HEK293 (cell line): ENCODE measurements around the gene PFDN6.

Source experiments
- CTCF ChIA-PET: fragments of 350-600 bp; formaldehyde crosslinking; extraction: SDS; loops from one replicate; lab custom pipeline; 2021; ENCODE audit warnings: antibody characterized with exemption; lab: Yijun Ruan, JAX
- POLR2A ChIA-PET: fragments of 300-600 bp; formaldehyde crosslinking; extraction: SDS; loops from one replicate; lab custom pipeline; 2020; ENCODE audit warnings: antibody characterized with exemption, inconsistent platforms; lab: Yijun Ruan, JAX
- H3K27ac ChIP-seq: fragments of 200-500 bp; sonication (Bioruptor generic); 2 replicates; pipeline ENCODE4 v1.5.1; 2014; ENCODE audit warnings: low read depth, low read length, control low read depth, inconsistent platforms; ENCODE audit errors: extremely low read depth
- H3K36me3 ChIP-seq, 2 experiments: fragments of 200-500 bp in 1 of 2; sonication (Bioruptor generic) in 1 of 2; 1 replicate in 1 of 2; 2 replicates in 1 of 2; pipeline ENCODE4 v1.5.1; 2014 to 2017; ENCODE audit warnings: inconsistent platforms in 2 of 2, low read length in 2 of 2; ENCODE audit not compliant: control insufficient read depth in 2 of 2, insufficient read depth in 1 of 2
- H3K4me1 ChIP-seq: fragments of 200-500 bp; sonication (Bioruptor generic); 2 replicates; pipeline ENCODE4 v1.5.1; 2014; ENCODE audit warnings: mild to moderate bottlenecking, low read length, inconsistent platforms; ENCODE audit not compliant: control insufficient read depth, insufficient read depth
- H3K4me3 ChIP-seq: 2 replicates; pipeline ENCODE4 v1.5.1; 2011; ENCODE audit warnings: low read depth, mild to moderate bottlenecking, control low read depth, low read length, moderate library complexity
- H3K9me3 ChIP-seq: fragments of 200-500 bp; sonication (Bioruptor generic); 2 replicates; pipeline ENCODE4 v1.5.1; 2014; ENCODE audit warnings: low read depth, low read length, inconsistent platforms; ENCODE audit not compliant: control insufficient read depth, insufficient read depth
- BCL11A ChIP-seq: fragments of 450-650 bp; formaldehyde crosslinking; IDR thresholded peaks from 2 replicates; pipeline ENCODE4 v1.5.1; 2016; ENCODE audit warnings: low read depth, missing biosample characterization, missing genetic modification characterization
- GFI1B ChIP-seq: fragments of 450-650 bp; formaldehyde crosslinking; IDR thresholded peaks from 2 replicates; pipeline ENCODE4 v1.5.1; 2016; ENCODE audit warnings: missing biosample characterization, missing genetic modification characterization
- GLIS1 ChIP-seq: fragments of 450-650 bp; formaldehyde crosslinking; IDR thresholded peaks from 2 replicates; pipeline ENCODE4 v1.5.1; 2016; ENCODE audit warnings: missing biosample characterization, missing genetic modification characterization
- HOXA7 ChIP-seq: sonication (generic); formaldehyde crosslinking; IDR thresholded peaks from 2 replicates; pipeline ENCODE4 v1.8.1; 2022; ENCODE audit warnings: missing genetic modification reagents, borderline replicate concordance
- HOXD13 ChIP-seq: sonication (generic); formaldehyde crosslinking; IDR thresholded peaks from 2 replicates; pipeline ENCODE4 v1.8.0; 2022; ENCODE audit warnings: missing genetic modification reagents, borderline replicate concordance
- OSR2 ChIP-seq: fragments of 450-650 bp; formaldehyde crosslinking; IDR thresholded peaks from 2 replicates; pipeline ENCODE4 v1.5.1; 2016; ENCODE audit warnings: missing biosample characterization, missing genetic modification characterization
- SP3 ChIP-seq: fragments of 450-650 bp; formaldehyde crosslinking; IDR thresholded peaks from 2 replicates; pipeline ENCODE4 v1.5.1; 2016; ENCODE audit warnings: missing biosample characterization, missing genetic modification characterization
- ZFHX2 ChIP-seq: fragments of 450-650 bp; formaldehyde crosslinking; conservative IDR thresholded peaks from 2 replicates; pipeline ENCODE4 v1.5.1; 2016; ENCODE audit warnings: missing biosample characterization, missing genetic modification characterization
- ZNF155 ChIP-seq: fragments of 450-650 bp; formaldehyde crosslinking; IDR thresholded peaks from 2 replicates; pipeline ENCODE4 v1.5.1; 2016; ENCODE audit warnings: missing biosample characterization, missing genetic modification characterization
- ZNF274 ChIP-seq, 2 experiments: fragments of 200-500 bp in 1 of 2; fragments of 450-650 bp in 1 of 2; sonication (Bioruptor generic) in 1 of 2; formaldehyde crosslinking in 1 of 2; IDR thresholded peaks; 2 replicates each; pipeline versions ENCODE4 v1.5.1 to v1.6.1; 2014 to 2016; ENCODE audit warnings: borderline replicate concordance in 1 of 2, inconsistent platforms in 1 of 2, low read length in 1 of 2, missing biosample characterization in 1 of 2, missing genetic modification characterization in 1 of 2
- ZNF280D ChIP-seq: fragments of 450-650 bp; formaldehyde crosslinking; IDR thresholded peaks from 2 replicates; pipeline ENCODE4 v1.5.1; 2016; ENCODE audit warnings: missing biosample characterization, missing genetic modification characterization
- ZNF394 ChIP-seq: fragments of 450-650 bp; formaldehyde crosslinking; IDR thresholded peaks from 2 replicates; pipeline ENCODE4 v1.5.1; 2016; ENCODE audit warnings: missing biosample characterization, missing genetic modification characterization, mild to moderate bottlenecking, moderate library complexity, borderline replicate concordance
- ZNF398 ChIP-seq: fragments of 450-650 bp; formaldehyde crosslinking; IDR thresholded peaks from 2 replicates; pipeline ENCODE4 v1.5.1; 2017; ENCODE audit warnings: missing biosample characterization, missing genetic modification characterization
- ZNF426 ChIP-seq: fragments of 450-650 bp; formaldehyde crosslinking; IDR thresholded peaks from 2 replicates; pipeline ENCODE4 v1.5.1; 2017; ENCODE audit warnings: missing biosample characterization, missing genetic modification characterization, mild to moderate bottlenecking, inconsistent platforms, moderate library complexity
- ZNF530 ChIP-seq: fragments of 450-650 bp; formaldehyde crosslinking; IDR thresholded peaks from 2 replicates; pipeline ENCODE4 v1.5.1; 2016; ENCODE audit warnings: low read depth, missing biosample characterization, missing genetic modification characterization
- ZNF596 ChIP-seq: fragments of 450-650 bp; IDR thresholded peaks from 2 replicates; pipeline ENCODE4 v1.5.0; 2018; ENCODE audit warnings: missing biosample characterization, mild to moderate bottlenecking, missing genetic modification characterization, moderate library complexity
- ZNF600 ChIP-seq: fragments of 450-650 bp; formaldehyde crosslinking; IDR thresholded peaks from 2 replicates; pipeline ENCODE4 v1.5.1; 2016; ENCODE audit warnings: missing biosample characterization, missing genetic modification characterization
- ZNF621 ChIP-seq: fragments of 450-650 bp; formaldehyde crosslinking; IDR thresholded peaks from 2 replicates; pipeline ENCODE4 v1.5.1; 2017; ENCODE audit warnings: missing biosample characterization, missing genetic modification characterization
- ZNF624 ChIP-seq: fragments of 450-650 bp; formaldehyde crosslinking; IDR thresholded peaks from 2 replicates; pipeline ENCODE4 v1.5.1; 2017; ENCODE audit warnings: missing biosample characterization, missing genetic modification characterization
- ZNF645 ChIP-seq: fragments of 450-650 bp; formaldehyde crosslinking; IDR thresholded peaks from 2 replicates; pipeline ENCODE4; 2016; ENCODE audit warnings: missing biosample characterization, missing genetic modification characterization
- ZNF660 ChIP-seq: fragments of 450-650 bp; IDR thresholded peaks from 2 replicates; pipeline ENCODE4 v1.5.1; 2018; ENCODE audit warnings: missing biosample characterization, mild to moderate bottlenecking, missing genetic modification characterization
- ZNF776 ChIP-seq: fragments of 450-650 bp; formaldehyde crosslinking; IDR thresholded peaks from 2 replicates; pipeline ENCODE4 v1.5.0; 2017; ENCODE audit warnings: missing biosample characterization, missing genetic modification characterization, borderline replicate concordance
- ZSCAN30 ChIP-seq: fragments of 450-650 bp; IDR thresholded peaks from 2 replicates; pipeline ENCODE4 v1.5.1; 2018; ENCODE audit warnings: missing biosample characterization, mild to moderate bottlenecking, missing genetic modification characterization, moderate library complexity
- TF ChIP-seq, protein P1 (sequence below): fragments of 450-650 bp; formaldehyde crosslinking; optimal IDR thresholded peaks from 2 replicates; pipeline ENCODE3; 2016; ENCODE audit warnings: missing biosample characterization, mild to moderate bottlenecking, missing genetic modification characterization
- TF ChIP-seq, protein P2 (sequence below): fragments of 450-650 bp; formaldehyde crosslinking; IDR thresholded peaks from 2 replicates; pipeline ENCODE4 v1.5.1; 2016; ENCODE audit warnings: missing biosample characterization, missing genetic modification characterization
- TF ChIP-seq, protein P3 (sequence below): fragments of 450-650 bp; formaldehyde crosslinking; IDR thresholded peaks from 2 replicates; pipeline ENCODE4 v1.5.1; 2016; ENCODE audit warnings: missing biosample characterization, missing genetic modification characterization

Gene PFDN6

DNA sequence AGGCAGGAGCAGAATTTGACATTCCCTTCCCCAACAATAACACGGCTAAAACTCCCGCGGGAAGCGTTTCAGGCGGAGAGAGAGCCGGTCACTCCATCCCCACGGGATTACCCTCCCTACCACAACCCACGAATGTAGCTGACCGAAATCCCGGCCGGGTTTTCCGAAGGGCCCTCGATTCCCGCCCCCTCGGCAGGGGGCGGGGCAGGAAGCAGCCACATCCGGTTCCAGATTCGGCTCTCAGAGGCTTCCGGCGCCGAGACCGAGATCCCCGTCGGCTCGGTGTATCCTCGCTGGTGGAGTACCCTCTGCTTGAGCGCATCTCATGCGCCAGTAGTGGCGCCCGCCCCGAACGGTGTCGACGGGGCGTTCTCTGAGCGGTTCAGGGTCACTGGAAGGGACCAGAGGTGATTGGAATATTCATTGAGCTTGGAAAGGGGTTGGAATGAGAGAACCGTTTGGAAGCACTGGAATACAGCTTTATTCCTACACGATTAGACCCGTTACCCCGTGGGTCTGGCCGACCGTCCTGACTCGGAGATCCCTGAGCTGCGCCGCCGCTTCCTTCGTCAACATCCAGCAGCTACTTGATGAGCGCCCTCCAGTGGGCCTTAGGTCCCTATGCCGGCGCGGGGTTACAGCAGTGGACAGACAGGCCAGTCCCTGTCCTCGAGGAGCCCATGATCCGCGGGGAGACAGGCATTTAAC, 10.0 kb downstream of the PFDN6 start:
- Histone ChIP-seq H3K36me3 (peaks cover 7 to 32% of the 10 kb centered on the region in 2 experiments; a peak in 2 of 3 replicates), H3K27ac (peak overlapping the region; percentile 91), H3K4me3 (peak overlapping the region; percentile 74), H3K4me1 (no peaks in the 10 kb centered on the region), H3K9me3 (no peaks in the 10 kb centered on the region)
- ChIA-PET POLR2A (interaction anchor here (0.6 to 3.6 kb wide), 23 partner anchors 8 to 328 kb away, joined by 3 to 57 read pairs (median 7); partner anchors contain the start of genes B3GALT4, PFDN6, PHF1 and RPS18), CTCF (interaction anchor here (0.7 to 1.9 kb wide), 19 partner anchors 10 to 269 kb away, joined by 3 to 53 read pairs (median 5); partner anchors contain the start of genes B3GALT4, PFDN6, TAPBP and WDR46)
- TF ChIP-seq HOXD13 (no peak), ZNF596 (tag by site-specific recombination) (peak; percentile 37; the same call in 1 of the 2 replicates), ZNF155 (tag by site-specific recombination) (no peak), ZNF398 (no peak; the same call in 1 of the 2 replicates), GFI1B (tag by site-specific recombination) (no peak), HOXA7 (CRISPR knock-in tag) (no peak), ZNF274 (IDR thresholded peaks at IDR 0.05; ENCODE audit: low read length) (no peak), ZNF274 (tag by site-specific recombination; IDR thresholded peaks at IDR 0.05; ENCODE audit: borderline replicate concordance) (no peak), ZSCAN30 (tag by site-specific recombination) (peak; percentile 72), ZNF624 (tag by site-specific recombination) (no peak), ZNF600 (tag by site-specific recombination) (peak; percentile 95), ZFHX2 (tag by site-specific recombination) (peak; percentile 61), SP3 (peak; percentile 95), ZNF426 (tag by site-specific recombination) (no peak), ZNF394 (tag by site-specific recombination) (peak; percentile 88; the same call in 1 of the 2 replicates), ZNF280D (tag by site-specific recombination) (no peak), ZNF621 (tag by site-specific recombination) (no peak), ZNF776 (no peak), OSR2 (tag by site-specific recombination) (no peak), BCL11A (tag by site-specific recombination) (peak; percentile 91), ZNF660 (peak; percentile 87), GLIS1 (tag by site-specific recombination) (peak; percentile 31; the same call in 1 of the 2 replicates), ZNF645 (tag by site-specific recombination) (no peak), ZNF530 (tag by site-specific recombination) (no peak)
- TF ChIP-seq, protein P1, sequence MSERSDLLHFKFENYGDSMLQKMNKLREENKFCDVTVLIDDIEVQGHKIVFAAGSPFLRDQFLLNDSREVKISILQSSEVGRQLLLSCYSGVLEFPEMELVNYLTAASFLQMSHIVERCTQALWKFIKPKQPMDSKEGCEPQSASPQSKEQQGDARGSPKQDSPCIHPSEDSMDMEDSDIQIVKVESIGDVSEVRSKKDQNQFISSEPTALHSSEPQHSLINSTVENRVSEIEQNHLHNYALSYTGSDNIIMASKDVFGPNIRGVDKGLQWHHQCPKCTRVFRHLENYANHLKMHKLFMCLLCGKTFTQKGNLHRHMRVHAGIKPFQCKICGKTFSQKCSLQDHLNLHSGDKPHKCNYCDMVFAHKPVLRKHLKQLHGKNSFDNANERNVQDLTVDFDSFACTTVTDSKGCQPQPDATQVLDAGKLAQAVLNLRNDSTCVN = peak; percentile 35
- TF ChIP-seq, protein P2, sequence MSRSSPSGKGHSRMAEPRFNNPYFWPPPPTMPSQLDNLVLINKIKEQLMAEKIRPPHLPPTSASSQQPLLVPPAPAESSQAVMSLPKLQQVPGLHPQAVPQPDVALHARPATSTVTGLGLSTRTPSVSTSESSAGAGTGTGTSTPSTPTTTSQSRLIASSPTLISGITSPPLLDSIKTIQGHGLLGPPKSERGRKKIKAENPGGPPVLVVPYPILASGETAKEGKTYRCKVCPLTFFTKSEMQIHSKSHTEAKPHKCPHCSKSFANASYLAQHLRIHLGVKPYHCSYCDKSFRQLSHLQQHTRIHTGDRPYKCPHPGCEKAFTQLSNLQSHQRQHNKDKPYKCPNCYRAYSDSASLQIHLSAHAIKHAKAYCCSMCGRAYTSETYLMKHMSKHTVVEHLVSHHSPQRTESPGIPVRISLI (tag by site-specific recombination) = no peak
- TF ChIP-seq, protein P3, sequence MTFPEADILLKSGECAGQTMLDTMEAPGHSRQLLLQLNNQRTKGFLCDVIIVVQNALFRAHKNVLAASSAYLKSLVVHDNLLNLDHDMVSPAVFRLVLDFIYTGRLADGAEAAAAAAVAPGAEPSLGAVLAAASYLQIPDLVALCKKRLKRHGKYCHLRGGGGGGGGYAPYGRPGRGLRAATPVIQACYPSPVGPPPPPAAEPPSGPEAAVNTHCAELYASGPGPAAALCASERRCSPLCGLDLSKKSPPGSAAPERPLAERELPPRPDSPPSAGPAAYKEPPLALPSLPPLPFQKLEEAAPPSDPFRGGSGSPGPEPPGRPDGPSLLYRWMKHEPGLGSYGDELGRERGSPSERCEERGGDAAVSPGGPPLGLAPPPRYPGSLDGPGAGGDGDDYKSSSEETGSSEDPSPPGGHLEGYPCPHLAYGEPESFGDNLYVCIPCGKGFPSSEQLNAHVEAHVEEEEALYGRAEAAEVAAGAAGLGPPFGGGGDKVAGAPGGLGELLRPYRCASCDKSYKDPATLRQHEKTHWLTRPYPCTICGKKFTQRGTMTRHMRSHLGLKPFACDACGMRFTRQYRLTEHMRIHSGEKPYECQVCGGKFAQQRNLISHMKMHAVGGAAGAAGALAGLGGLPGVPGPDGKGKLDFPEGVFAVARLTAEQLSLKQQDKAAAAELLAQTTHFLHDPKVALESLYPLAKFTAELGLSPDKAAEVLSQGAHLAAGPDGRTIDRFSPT (tag by site-specific recombination) = no peak
